Peyer's patch (tissue), 4 donors: ENCODE data around the gene C22orf42. TPM values are rescaled to one million over a fixed set of nuclear protein-coding genes. Genes with fewer than 3 reads are reported as not detected.

ENCODE experiments used
- DNase-seq, 3 donors: peaks; one replicate each; pipeline ENCODE4 v3.0.0-alpha.2; 2017 to 2019
- H3K27ac ChIP-seq, 4 donors: fragments of 200-600 bp; sonication (generic); one replicate each; pipeline ENCODE4 v1.5.1; 2016 to 2019
- H3K27me3 ChIP-seq, 2 donors: fragments of 200-600 bp; sonication (generic); one replicate each; pipeline ENCODE4 v1.5.1; 2019
- H3K36me3 ChIP-seq, 3 donors: fragments of 200-600 bp; sonication (generic); one replicate each; pipeline ENCODE4 v1.5.1; 2016 to 2019
- H3K4me1 ChIP-seq, 4 donors: fragments of 200-600 bp; sonication (generic); one replicate each; pipeline ENCODE4 v1.5.1; 2016 to 2019
- H3K4me3 ChIP-seq, 4 donors: fragments of 200-600 bp; sonication (generic); 1 replicate in 3 of 4; 2 replicates in 1 of 4; pipeline ENCODE4 v1.5.1; 2016 to 2019; ENCODE audit warnings: mild to moderate bottlenecking in 1 of 4
- H3K9me3 ChIP-seq, 4 donors: fragments of 200-600 bp; sonication (generic); one replicate each; pipeline ENCODE4 v1.5.1; 2016 to 2019; ENCODE audit warnings: mild to moderate bottlenecking in 1 of 4
- POLR2A ChIP-seq, 2 donors: fragments of 450-650 bp; IDR thresholded peaks; one replicate each; pipeline ENCODE4 v1.5.1; 2017; ENCODE audit warnings: antibody characterized with exemption in 2 of 2, mild to moderate bottlenecking in 2 of 2, moderate library complexity in 2 of 2
- total RNA-seq, 4 donors: library from RNA; depleted of rRNA; stranded (reverse); fragments of >200 nt; gene quantifications; one replicate each; pipeline ENCODE4 v1.1.0, GENCODE V29; 2016
- TF ChIP-seq, protein P1 (sequence below), 6 experiments: fragments of 450-650 bp in 4 of 6; fragments of 200-600 bp in 2 of 6; sonication (generic) in 1 of 6; IDR thresholded peaks; one replicate each; pipeline ENCODE4 v1.5.1; 2017 to 2019; ENCODE audit warnings: antibody characterized with exemption in 6 of 6, mild to moderate bottlenecking in 3 of 6, moderate library complexity in 1 of 6

Gene C22orf42
- total RNA-seq, 4 donors from 2014 or later = not detected

DNA sequence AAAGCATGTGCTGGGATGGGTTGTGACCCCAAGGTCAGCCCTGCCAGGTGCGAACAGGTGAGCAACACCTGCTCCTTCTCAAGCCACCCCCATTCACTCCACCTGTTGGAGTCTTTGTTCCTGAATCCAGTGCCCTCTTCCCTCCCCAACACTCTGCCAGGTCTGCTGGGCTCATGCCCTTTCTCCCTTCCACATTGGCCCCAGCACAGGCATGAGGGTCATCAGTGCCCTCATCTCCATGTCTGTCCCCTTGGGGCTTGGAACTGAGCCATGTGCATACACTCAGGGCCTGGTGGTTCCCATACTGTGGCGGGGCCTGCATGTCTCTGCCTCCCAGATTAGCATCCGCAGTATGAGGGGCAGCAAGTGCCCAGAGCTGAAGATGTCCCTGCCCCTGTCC is 26.7 kb upstream of the C22orf42 start:
- no peak for TF ChIP-seq POLR2A (IDR thresholded peaks at IDR 0.05)
- TF ChIP-seq, protein P1, sequence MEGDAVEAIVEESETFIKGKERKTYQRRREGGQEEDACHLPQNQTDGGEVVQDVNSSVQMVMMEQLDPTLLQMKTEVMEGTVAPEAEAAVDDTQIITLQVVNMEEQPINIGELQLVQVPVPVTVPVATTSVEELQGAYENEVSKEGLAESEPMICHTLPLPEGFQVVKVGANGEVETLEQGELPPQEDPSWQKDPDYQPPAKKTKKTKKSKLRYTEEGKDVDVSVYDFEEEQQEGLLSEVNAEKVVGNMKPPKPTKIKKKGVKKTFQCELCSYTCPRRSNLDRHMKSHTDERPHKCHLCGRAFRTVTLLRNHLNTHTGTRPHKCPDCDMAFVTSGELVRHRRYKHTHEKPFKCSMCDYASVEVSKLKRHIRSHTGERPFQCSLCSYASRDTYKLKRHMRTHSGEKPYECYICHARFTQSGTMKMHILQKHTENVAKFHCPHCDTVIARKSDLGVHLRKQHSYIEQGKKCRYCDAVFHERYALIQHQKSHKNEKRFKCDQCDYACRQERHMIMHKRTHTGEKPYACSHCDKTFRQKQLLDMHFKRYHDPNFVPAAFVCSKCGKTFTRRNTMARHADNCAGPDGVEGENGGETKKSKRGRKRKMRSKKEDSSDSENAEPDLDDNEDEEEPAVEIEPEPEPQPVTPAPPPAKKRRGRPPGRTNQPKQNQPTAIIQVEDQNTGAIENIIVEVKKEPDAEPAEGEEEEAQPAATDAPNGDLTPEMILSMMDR (IDR thresholded peaks at IDR 0.05) = no peak

DNA sequence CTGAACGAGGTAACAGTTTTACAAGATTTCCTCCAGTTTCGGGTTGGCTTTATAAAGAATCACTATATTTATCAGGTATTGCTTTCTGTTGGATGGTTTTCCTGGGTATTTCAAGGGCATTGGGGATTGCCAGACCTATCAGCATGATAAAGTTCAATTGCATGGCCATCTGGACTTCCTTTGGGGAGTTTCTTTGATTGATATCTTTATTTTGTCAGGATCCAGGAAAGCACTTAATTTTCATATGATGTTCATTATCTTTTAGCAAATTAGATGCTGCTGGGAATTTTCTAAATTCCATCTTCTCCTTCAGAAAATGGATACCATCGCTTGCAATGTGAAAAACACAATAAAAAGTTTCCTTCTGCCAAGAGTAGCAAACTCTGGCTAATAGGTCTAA is 24.5 kb upstream of the C22orf42 start:
- no peaks in the 10 kb centered on the region for H3K9me3 ChIP-seq
- H3K4me3 ChIP-seq = no peak overlapping the region
- DNase-seq = no peak
- no peaks in the 10 kb centered on the region for H3K4me1 ChIP-seq
- no peaks in the 10 kb centered on the region for H3K36me3 ChIP-seq
- TF ChIP-seq, protein P1 (IDR thresholded peaks at IDR 0.05) = no peak
- no peak for TF ChIP-seq POLR2A (IDR thresholded peaks at IDR 0.05)
- H3K27me3 ChIP-seq = no peaks in the 10 kb centered on the region
- H3K27ac ChIP-seq = no peak overlapping the region

More for the DNA sequence above, 26.7 kb upstream of the C22orf42 start:
- Histone ChIP-seq H3K27ac (no peak overlapping the region), H3K36me3 (no peaks in the 10 kb centered on the region), H3K4me3 (no peak overlapping the region), H3K9me3 (no peaks in the 10 kb centered on the region), H3K27me3 (no peaks in the 10 kb centered on the region), H3K4me1 (no peaks in the 10 kb centered on the region)
- no peak for DNase-seq

DNA sequence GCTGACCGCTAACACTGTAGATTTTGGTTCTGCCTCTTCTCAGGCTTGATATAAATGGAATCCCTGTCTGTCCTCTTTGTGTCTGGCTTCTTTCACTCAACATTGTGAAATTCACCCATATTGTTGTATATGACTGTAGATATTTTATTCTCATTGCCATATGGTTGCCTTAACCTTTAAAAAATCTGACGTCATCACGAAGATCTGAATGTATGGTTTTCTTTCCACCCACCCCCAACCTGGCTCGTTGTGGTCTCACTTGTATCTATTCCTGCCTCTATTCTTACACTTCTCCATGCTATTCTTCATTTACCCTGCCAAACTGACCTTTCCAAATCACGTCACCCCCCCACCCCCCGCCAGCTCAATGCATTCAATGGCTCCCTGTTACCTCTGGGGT is 21.9 kb upstream of the C22orf42 start:
- no peak for TF ChIP-seq POLR2A (IDR thresholded peaks at IDR 0.05)
- TF ChIP-seq, protein P1 (IDR thresholded peaks at IDR 0.05) = no peak
- no peak for DNase-seq
- H3K27ac ChIP-seq = no peak overlapping the region
- H3K4me3 ChIP-seq = no peak overlapping the region
- H3K36me3 ChIP-seq = no peaks in the 10 kb centered on the region
- no peaks in the 10 kb centered on the region for H3K9me3 ChIP-seq
- peaks cover 0 to 4% (median 0%) of the 10 kb centered on the region in 4 donors for H3K4me1 ChIP-seq
- H3K27me3 ChIP-seq = peaks cover 0 to 7% of the 10 kb centered on the region in 2 donors

DNA sequence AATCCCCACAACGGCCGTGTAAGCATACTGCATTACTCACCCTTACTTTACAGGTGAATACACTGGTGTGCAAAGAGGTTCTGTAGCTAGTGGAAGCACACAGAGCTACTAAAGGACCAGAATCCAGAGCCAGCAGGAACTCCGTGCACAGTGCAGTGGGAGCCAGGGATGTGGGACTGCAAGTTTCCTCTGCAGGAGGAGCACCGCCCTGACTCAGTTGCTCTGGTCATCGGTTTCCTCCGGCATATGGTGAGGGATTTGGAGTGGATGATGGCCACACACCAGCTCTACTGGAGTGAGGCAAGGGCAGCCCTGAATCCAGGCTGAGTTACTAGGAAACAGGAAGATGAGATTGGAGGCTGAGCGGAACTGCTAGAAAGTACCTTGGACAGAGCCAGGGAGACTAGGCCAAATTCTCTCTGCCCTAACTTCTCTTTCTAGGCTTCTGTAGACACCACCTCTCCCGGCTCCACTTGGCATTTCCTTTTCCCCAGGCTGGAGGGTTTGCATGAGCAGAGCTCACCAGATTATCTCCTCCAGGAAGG is 18.2 kb upstream of the C22orf42 start:
- no peaks in the 10 kb centered on the region for H3K9me3 ChIP-seq
- peaks cover 0 to 10% of the 10 kb centered on the region in 2 donors for H3K27me3 ChIP-seq
- H3K36me3 ChIP-seq = no peaks in the 10 kb centered on the region
- peaks cover 0 to 9% (median 0%) of the 10 kb centered on the region in 4 donors for H3K4me1 ChIP-seq
- TF ChIP-seq POLR2A (IDR thresholded peaks at IDR 0.05) = no peak
- TF ChIP-seq, protein P1 (IDR thresholded peaks at IDR 0.05) = no peak
- DNase-seq = no peak
- H3K4me3 ChIP-seq = no peak overlapping the region
- no peak overlapping the region for H3K27ac ChIP-seq

DNA sequence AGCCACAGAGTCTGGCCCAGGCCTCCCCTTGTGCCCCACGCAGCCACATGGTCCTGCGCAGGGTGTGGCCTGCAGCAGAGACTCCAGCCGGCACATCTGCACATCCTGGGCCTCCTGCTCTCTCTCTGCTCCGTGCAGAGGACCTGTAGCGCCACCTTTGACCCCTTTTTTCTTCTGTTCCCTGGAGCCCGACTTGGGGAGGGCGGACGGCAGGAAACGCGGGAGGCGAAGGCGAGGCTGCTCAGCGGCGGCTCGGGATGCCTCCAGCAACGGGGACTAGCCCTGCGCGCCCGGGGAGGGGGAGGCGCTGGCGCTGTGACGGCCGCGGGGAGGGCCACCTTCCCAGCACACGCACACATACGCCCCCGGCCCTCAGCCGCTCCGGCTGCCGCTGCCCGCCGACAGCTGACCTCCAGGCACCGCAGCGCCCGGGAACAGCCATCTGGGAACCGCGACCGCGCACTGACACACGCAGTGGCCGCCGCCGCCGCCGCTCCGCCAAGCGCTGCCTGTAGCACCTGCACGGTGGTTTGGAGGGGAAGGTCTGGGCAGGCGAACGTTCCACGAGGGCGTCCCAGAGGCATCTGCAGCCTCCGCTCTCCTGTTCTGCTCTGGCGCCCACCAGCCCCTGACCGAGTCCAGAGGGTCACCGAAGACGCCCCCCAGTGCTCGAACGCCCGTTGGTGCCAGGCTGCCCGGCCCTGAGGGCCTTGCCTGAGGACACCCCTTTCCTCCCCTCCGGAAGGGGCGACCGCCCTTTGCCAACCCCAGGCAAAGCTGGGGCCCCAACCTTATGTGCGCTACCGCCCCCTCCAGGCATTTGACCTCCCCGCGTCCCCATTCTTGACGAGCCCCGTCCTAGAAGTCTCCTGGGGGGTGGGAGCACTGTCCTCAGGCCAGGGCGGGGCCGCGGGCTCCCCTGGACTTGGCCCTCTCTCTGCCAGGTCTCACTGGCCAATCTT is 16.9 kb upstream of the C22orf42 start:
- no peak overlapping the region for H3K27ac ChIP-seq
- H3K4me3 ChIP-seq = peak overlapping the region in 2 of 4 donors; percentile 25 to 39
- TF ChIP-seq, protein P1 (IDR thresholded peaks at IDR 0.05) = no peak
- TF ChIP-seq POLR2A (IDR thresholded peaks at IDR 0.05) = no peak
- no peaks in the 10 kb centered on the region for H3K36me3 ChIP-seq
- DNase-seq = no peak
- peaks cover 0 to 10% of the 10 kb centered on the region in 2 donors for H3K27me3 ChIP-seq
- peaks cover 0 to 9% (median 0%) of the 10 kb centered on the region in 4 donors for H3K4me1 ChIP-seq
- H3K9me3 ChIP-seq = no peaks in the 10 kb centered on the region
